CD14-positive monocyte (primary cell): ENCODE results near the gene PCSK4. TPM values are rescaled to one million over a fixed set of nuclear protein-coding genes. Genes with fewer than 3 reads are reported as not detected.

ENCODE experiments used
- DNase-seq, 3 donors: peaks; one replicate each; pipeline ENCODE4 v3.0.0-alpha.2; 2011 to 2022
- H2AFZ ChIP-seq: 2 replicates; pipeline ENCODE4 v1.6.0; 2012; ENCODE audit warnings: mild to moderate bottlenecking, low read depth, low read length, inconsistent platforms; ENCODE audit not compliant: insufficient read depth, poor library complexity, severe bottlenecking
- H3K27ac ChIP-seq, 2 donors: 1 replicate in 1 of 2; 2 replicates in 1 of 2; pipeline ENCODE4 v1.5.1; 2012 to 2013; ENCODE audit warnings: low read length in 2 of 2, control low read depth in 1 of 2, inconsistent platforms in 1 of 2, low read depth in 1 of 2, mild to moderate bottlenecking in 1 of 2
- H3K27me3 ChIP-seq, 2 donors: one replicate each; pipeline versions ENCODE4 v1.6.0 to v1.6.1; 2011 to 2013; ENCODE audit warnings: low read length in 2 of 2; ENCODE audit not compliant: control insufficient read depth in 2 of 2, insufficient read depth in 2 of 2
- H3K36me3 ChIP-seq, 2 donors: replicated peaks in 1 of 2; 1 replicate in 1 of 2; 2 replicates in 1 of 2; pipeline versions ENCODE4 v1.5.1 to v1.6.1; 2012 to 2013; ENCODE audit warnings: low read length in 2 of 2, control low read depth in 1 of 2, inconsistent platforms in 1 of 2, mild to moderate bottlenecking in 1 of 2; ENCODE audit not compliant: insufficient read depth in 2 of 2, control insufficient read depth in 1 of 2
- H3K4me1 ChIP-seq, 2 donors: 1 replicate in 1 of 2; 2 replicates in 1 of 2; pipeline versions ENCODE4 v1.5.1 to v1.6.1; 2012 to 2013; ENCODE audit warnings: low read length in 2 of 2, control low read depth in 1 of 2, inconsistent platforms in 1 of 2, mild to moderate bottlenecking in 1 of 2, moderate library complexity in 1 of 2; ENCODE audit not compliant: insufficient read depth in 2 of 2, control insufficient read depth in 1 of 2
- H3K4me2 ChIP-seq: replicated peaks from 2 replicates; pipeline ENCODE3; 2012; ENCODE audit warnings: low read length, moderate library complexity, mild to moderate bottlenecking; ENCODE audit not compliant: poor library complexity, severe bottlenecking; ENCODE audit errors: extremely low read depth
- H3K4me3 ChIP-seq, 3 experiments: fragments of 200-600 bp in 1 of 3; sonication (generic) in 1 of 3; replicated peaks in 1 of 3; 1 replicate in 2 of 3; 2 replicates in 1 of 3; pipeline ENCODE4 v1.5.1; 2011 to 2013; ENCODE audit warnings: low read length in 3 of 3, mild to moderate bottlenecking in 3 of 3, control low read depth in 2 of 3, low read depth in 2 of 3, inconsistent platforms in 1 of 3, moderate library complexity in 1 of 3
- H3K79me2 ChIP-seq: 2 replicates; pipeline ENCODE4 v1.6.0; 2012; ENCODE audit warnings: mild to moderate bottlenecking, control low read depth, inconsistent platforms, low read length, moderate library complexity; ENCODE audit not compliant: insufficient read depth
- H3K9ac ChIP-seq: 2 replicates; pipeline ENCODE4 v1.6.0; 2017; ENCODE audit warnings: low read length, mild to moderate bottlenecking; ENCODE audit not compliant: insufficient read depth, poor library complexity, severe bottlenecking
- H3K9me3 ChIP-seq, 2 donors: replicated peaks in 1 of 2; 1 replicate in 1 of 2; 2 replicates in 1 of 2; pipeline versions ENCODE4 v1.5.1 to v1.6.1; 2012 to 2013; ENCODE audit warnings: low read length in 2 of 2, control low read depth in 1 of 2; ENCODE audit not compliant: control insufficient read depth in 1 of 2, insufficient read depth in 1 of 2
- H4K20me1 ChIP-seq: 2 replicates; pipeline ENCODE4 v1.6.0; 2012; ENCODE audit warnings: mild to moderate bottlenecking, low read length, control low read depth, moderate library complexity; ENCODE audit not compliant: insufficient read depth
- H3K27ac Mint-ChIP-seq, 7 donors: one replicate each; pipeline ENCODE4 v1.8.0; 2020; ENCODE audit warnings: mild to moderate bottlenecking in 7 of 7, mixed read lengths in 7 of 7, moderate library complexity in 6 of 7, inconsistent platforms in 2 of 7
- H3K27me3 Mint-ChIP-seq, 3 donors: one replicate each; pipeline ENCODE4 v1.8.0; 2021 to 2022; ENCODE audit warnings: low read depth in 3 of 3, mild to moderate bottlenecking in 3 of 3, mixed read lengths in 3 of 3, moderate library complexity in 3 of 3, inconsistent platforms in 1 of 3
- H3K36me3 Mint-ChIP-seq, 2 donors: one replicate each; pipeline ENCODE4 v1.8.0; 2020; ENCODE audit warnings: mixed read lengths in 2 of 2, inconsistent platforms in 1 of 2, mild to moderate bottlenecking in 1 of 2
- H3K4me1 Mint-ChIP-seq: one replicate; pipeline ENCODE4 v1.8.0; 2020; ENCODE audit warnings: mild to moderate bottlenecking, mixed read lengths
- H3K4me3 Mint-ChIP-seq, 2 donors: one replicate each; pipeline ENCODE4 v1.8.0; 2020; ENCODE audit warnings: mild to moderate bottlenecking in 2 of 2, mixed read lengths in 2 of 2, moderate library complexity in 1 of 2
- H3K9me3 Mint-ChIP-seq, 7 donors: one replicate each; pipeline ENCODE4 v1.8.0; 2020 to 2022; ENCODE audit warnings: mixed read lengths in 7 of 7, mild to moderate bottlenecking in 6 of 7, moderate library complexity in 6 of 7, inconsistent platforms in 2 of 7
- CTCF ChIP-seq: fragments of 200-600 bp; IDR thresholded peaks from one replicate; pipeline ENCODE4 v1.8.0; 2022; ENCODE audit warnings: antibody characterized with exemption, mild to moderate bottlenecking
- WGBS: methylation state at CpG from one replicate; pipeline ENCODE4 v1.1.5; 2013; ENCODE audit warnings: missing lambda C conversion rate; ENCODE audit not compliant: insufficient coverage; 5-methylcytosine and 5-hydroxymethylcytosine counted together
- intact Hi-C, 2 donors: fragments of 100-400 bp; cut with micrococcal nuclease; formaldehyde crosslinking; loops; one replicate each; pipeline versions ENCODE4 v1.15.0 to v1.15.1; 2023
- polyA plus RNA-seq, 3 donors: library from polyadenylated mRNA; depleted of rRNA in 1 of 3; unstranded in 2 of 3; stranded (reverse) in 1 of 3; fragments of 300-500 nt in 2 of 3; fragments of >200 nt in 1 of 3; fragmentation: Illumina TruSeq in 2 of 3; gene quantifications; 1 replicate in 2 of 3; 2 replicates in 1 of 3; pipeline ENCODE4 v1.2.3, GENCODE V29; 2012 to 2021

The PCSK4 gene
- polyA plus RNA-seq, 3 donors, result 0.34 to 1.0 TPM; not detected in 1

- H3K79me2 ChIP-seq, result no peaks in the 10 kb centered on the region
- DNase-seq, result no peak
- peak overlapping the region in 1 of 2 donors; percentile 64 for H3K4me3 Mint-ChIP-seq
- 73% methylated on average over 5 of the region's 11 CpGs for WGBS
- H3K27ac ChIP-seq, result no peak overlapping the region
- no peak overlapping the region for H3K9ac ChIP-seq
- H3K9me3 ChIP-seq, result peaks cover 14 to 31% of the 10 kb centered on the region in 2 donors
- peaks cover 1 to 2% of the 10 kb centered on the region in 2 donors for H3K36me3 Mint-ChIP-seq
- peaks cover 15 to 46% (median 36%) of the 10 kb centered on the region in 7 donors for H3K9me3 Mint-ChIP-seq
- H3K27me3 ChIP-seq, result peaks cover 2 to 52% of the 10 kb centered on the region in 2 donors
- peak overlapping the region in 1 of 7 donors; percentile 32 for H3K27ac Mint-ChIP-seq
- no peak overlapping the region for H3K4me2 ChIP-seq
- H4K20me1 ChIP-seq, result no peaks in the 10 kb centered on the region
- peaks cover 14% of the 10 kb centered on the region for H3K4me1 Mint-ChIP-seq
- no peak for TF ChIP-seq CTCF
- H2AFZ ChIP-seq, result no peak overlapping the region
- peaks cover 12 to 25% of the 10 kb centered on the region in 2 donors for H3K4me1 ChIP-seq
- intact Hi-C loops, result loop anchor here in 1 of 2 donors (10.0 kb wide), 1 partner anchor 65 kb away; no protein-coding TSS in a partner anchor
- no peak overlapping the region for H3K4me3 ChIP-seq
- H3K36me3 ChIP-seq, result no peaks in the 10 kb centered on the region
- peaks cover 41 to 78% (median 66%) of the 10 kb centered on the region in 3 donors for H3K27me3 Mint-ChIP-seq
Observed at GRCh38 chr19:1509602-1510441, 19.7 kb upstream of the PCSK4 start.

- peak overlapping the region in 1 of 2 donors; percentile 36 for H3K4me3 Mint-ChIP-seq
- intact Hi-C loops, result no loop called here
- H4K20me1 ChIP-seq, result no peaks in the 10 kb centered on the region
- peaks cover 12 to 23% of the 10 kb centered on the region in 2 donors for H3K4me1 ChIP-seq
- peaks cover 1 to 2% of the 10 kb centered on the region in 2 donors for H3K36me3 Mint-ChIP-seq
- TF ChIP-seq CTCF, result no peak
- no peak for DNase-seq
- no peak overlapping the region for H3K27ac ChIP-seq
- H3K79me2 ChIP-seq, result no peaks in the 10 kb centered on the region
- peaks cover 14 to 31% of the 10 kb centered on the region in 2 donors for H3K9me3 ChIP-seq
- H3K27me3 Mint-ChIP-seq, result peaks cover 46 to 78% (median 66%) of the 10 kb centered on the region in 3 donors
- H3K9me3 Mint-ChIP-seq, result peaks cover 15 to 50% (median 34%) of the 10 kb centered on the region in 7 donors
- H3K4me2 ChIP-seq, result peak overlapping the region; percentile 65
- H3K36me3 ChIP-seq, result no peaks in the 10 kb centered on the region
- H2AFZ ChIP-seq, result no peak overlapping the region
- WGBS, result 34% methylated on average over 10 of the region's 12 CpGs
- H3K27me3 ChIP-seq, result peaks cover 2 to 51% of the 10 kb centered on the region in 2 donors
- no peak overlapping the region for H3K4me3 ChIP-seq
- no peak overlapping the region for H3K27ac Mint-ChIP-seq
- no peak overlapping the region for H3K9ac ChIP-seq
- peaks cover 14% of the 10 kb centered on the region for H3K4me1 Mint-ChIP-seq
Observed at GRCh38 chr19:1508507-1508856, 18.3 kb upstream of the PCSK4 start.
